Neuronal stem cell (in vitro differentiated cells): ENCODE data around the gene CAMTA1.

ENCODE experiments used
- DNase-seq: peaks from one replicate; pipeline ENCODE4 v3.0.0-alpha.2; 2013; ENCODE audit warnings: low spot score
- H2AFZ ChIP-seq: one replicate; pipeline ENCODE4 v1.6.1; 2013; ENCODE audit warnings: mild to moderate bottlenecking, low read length, inconsistent platforms
- H2AK5ac ChIP-seq: 2 replicates; pipeline ENCODE4 v1.6.1; 2013; ENCODE audit warnings: low read depth, mild to moderate bottlenecking, inconsistent platforms, low read length, moderate library complexity, mixed read lengths
- H2BK120ac ChIP-seq: 2 replicates; pipeline ENCODE4 v1.6.1; 2013; ENCODE audit warnings: low read depth, mild to moderate bottlenecking, inconsistent platforms, low read length, moderate library complexity, mixed read lengths
- H2BK12ac ChIP-seq: one replicate; pipeline ENCODE4 v1.6.1; 2013; ENCODE audit warnings: low read length, inconsistent platforms
- H2BK15ac ChIP-seq: 2 replicates; pipeline ENCODE4 v1.6.1; 2013; ENCODE audit warnings: mild to moderate bottlenecking, low read length, inconsistent platforms, mixed read lengths
- H2BK5ac ChIP-seq: one replicate; pipeline ENCODE4 v1.6.1; 2013; ENCODE audit warnings: inconsistent platforms, mild to moderate bottlenecking, low read length, moderate library complexity
- H3K14ac ChIP-seq: one replicate; pipeline ENCODE4 v1.6.1; 2013; ENCODE audit warnings: low read length, inconsistent platforms
- H3K18ac ChIP-seq: 2 replicates; pipeline ENCODE4 v1.6.1; 2013; ENCODE audit warnings: low read length, inconsistent platforms
- H3K23ac ChIP-seq: 2 replicates; pipeline ENCODE4 v1.6.1; 2013; ENCODE audit warnings: low read depth, mild to moderate bottlenecking, mixed read lengths, low read length, inconsistent platforms; ENCODE audit not compliant: poor library complexity
- H3K27ac ChIP-seq: replicated peaks from 3 replicates; pipeline ENCODE4 v1.5.1; 2013; ENCODE audit warnings: low read length, inconsistent platforms
- H3K27me3 ChIP-seq, 3 experiments: 2 replicates each; pipeline ENCODE4 v1.6.1; 2013; ENCODE audit warnings: low read length in 3 of 3, mild to moderate bottlenecking in 2 of 3, inconsistent platforms in 1 of 3, low read depth in 1 of 3, mixed read lengths in 1 of 3, moderate library complexity in 1 of 3; ENCODE audit not compliant: control insufficient read depth in 3 of 3, insufficient read depth in 3 of 3
- H3K36me3 ChIP-seq, 2 donors: replicated peaks in 1 of 2; 2 replicates each; pipeline ENCODE4 v1.6.1; 2013; ENCODE audit warnings: low read length in 2 of 2; ENCODE audit not compliant: control insufficient read depth in 2 of 2, insufficient read depth in 2 of 2
- H3K4ac ChIP-seq: 2 replicates; pipeline ENCODE4 v1.6.1; 2013; ENCODE audit warnings: inconsistent platforms, mild to moderate bottlenecking, low read length, moderate library complexity
- H3K4me1 ChIP-seq, 2 donors: 1 replicate in 1 of 2; 2 replicates in 1 of 2; pipeline ENCODE4 v1.6.1; 2013; ENCODE audit warnings: low read length in 2 of 2, low read depth in 1 of 2; ENCODE audit not compliant: control insufficient read depth in 2 of 2, insufficient read depth in 1 of 2
- H3K4me2 ChIP-seq: one replicate; pipeline ENCODE4 v1.6.1; 2013; ENCODE audit warnings: mild to moderate bottlenecking, low read length, inconsistent platforms; ENCODE audit not compliant: insufficient read depth, poor library complexity, severe bottlenecking
- H3K4me3 ChIP-seq, 2 donors: 2 replicates each; pipeline ENCODE4 v1.5.1; 2013; ENCODE audit warnings: low read length in 2 of 2, mild to moderate bottlenecking in 2 of 2, inconsistent platforms in 1 of 2, moderate library complexity in 1 of 2
- H3K79me1 ChIP-seq: one replicate; pipeline ENCODE4 v1.6.1; 2013; ENCODE audit warnings: low read depth, mild to moderate bottlenecking, inconsistent platforms, low read length, moderate library complexity
- H3K9ac ChIP-seq: one replicate; pipeline ENCODE4 v1.6.1; 2013; ENCODE audit warnings: mild to moderate bottlenecking, low read depth, low read length, inconsistent platforms; ENCODE audit not compliant: poor library complexity
- H3K9me3 ChIP-seq, 2 donors: replicated peaks in 1 of 2; 2 replicates each; pipeline versions ENCODE3 to v1.6.1; 2013; ENCODE audit warnings: low read length in 2 of 2, mild to moderate bottlenecking in 2 of 2, inconsistent platforms in 1 of 2, low read depth in 1 of 2, mixed read lengths in 1 of 2, moderate library complexity in 1 of 2; ENCODE audit not compliant: control insufficient read depth in 2 of 2, insufficient read depth in 1 of 2
- H4K8ac ChIP-seq: one replicate; pipeline ENCODE4 v1.6.1; 2013; ENCODE audit warnings: low read depth, mild to moderate bottlenecking, inconsistent platforms, low read length, moderate library complexity
- H4K91ac ChIP-seq: one replicate; pipeline ENCODE4 v1.6.1; 2013; ENCODE audit warnings: low read length, low read depth, mild to moderate bottlenecking, inconsistent platforms; ENCODE audit not compliant: poor library complexity
- WGBS, 2 donors: extraction: QIAGEN DNeasy Blood & Tissue Kit; methylation state at CpG; one replicate each; pipeline ENCODE4 v1.1.7; 2013; ENCODE audit warnings: missing lambda C conversion rate in 2 of 2, mixed read lengths in 1 of 2; ENCODE audit not compliant: insufficient read length in 2 of 2, insufficient replicate concordance in 1 of 2; ENCODE audit errors: extremely low coverage in 2 of 2; 5-methylcytosine and 5-hydroxymethylcytosine counted together

CAMTA1 gene

DNA sequence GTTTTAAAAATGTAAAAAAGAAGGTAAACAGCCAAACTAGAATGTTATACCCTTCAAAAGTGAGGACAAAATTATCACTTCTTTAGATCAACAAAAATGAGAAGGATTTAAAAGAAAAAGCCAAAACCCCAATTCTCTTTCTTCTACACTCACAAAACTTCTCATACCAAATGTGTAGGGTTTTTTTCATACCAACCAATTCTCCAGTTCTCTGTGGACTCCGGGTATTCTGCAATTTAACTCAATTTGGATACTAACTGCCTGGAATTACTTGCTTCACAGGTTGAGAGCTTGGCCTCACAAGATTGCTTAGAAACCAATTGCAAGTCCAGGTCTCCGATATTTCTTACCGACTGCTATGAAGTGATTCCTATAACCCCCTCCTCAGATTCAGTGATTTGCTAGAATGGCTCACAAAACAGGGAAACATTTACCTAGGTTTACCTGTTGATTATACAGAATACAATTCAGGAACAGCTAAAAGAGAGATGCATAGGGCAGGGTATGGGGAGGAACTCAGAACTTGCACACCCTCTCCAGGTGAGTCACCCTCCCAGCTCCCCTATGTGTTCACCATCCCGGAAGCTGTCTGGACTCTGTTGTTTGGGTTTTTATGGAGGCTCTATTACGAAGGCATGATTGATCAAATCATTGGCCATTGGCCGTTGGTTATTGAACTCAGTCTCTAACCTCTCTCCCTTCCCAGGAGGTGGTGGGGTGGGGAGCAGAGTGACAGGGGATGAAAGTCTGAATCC lies 67.1 kb downstream of the CAMTA1 start:
- Histone ChIP-seq H2BK12ac (no peak overlapping the region), H3K4me3 (no peak overlapping the region), H2BK120ac (no peak overlapping the region), H2BK5ac (no peak overlapping the region), H3K27me3 (no peaks in the 10 kb centered on the region), H3K4ac (no peak overlapping the region), H4K8ac (no peak overlapping the region), H3K4me2 (no peak overlapping the region), H3K36me3 (peaks cover 3 to 21% of the 10 kb centered on the region in 2 donors), H3K9me3 (peaks cover 0 to 5% of the 10 kb centered on the region in 2 donors), H3K14ac (no peak overlapping the region), H3K18ac (no peak overlapping the region), H3K27ac (no peak overlapping the region), H2BK15ac (no peak overlapping the region), H3K79me1 (peaks cover 3% of the 10 kb centered on the region), H2AFZ (no peak overlapping the region), H3K9ac (no peak overlapping the region), H3K4me1 (no peaks in the 10 kb centered on the region), H4K91ac (no peak overlapping the region), H3K23ac (no peak overlapping the region), H2AK5ac (no peak overlapping the region)
- no CpG with 5 or more reads among the region's 6 CpGs for WGBS, 2 donors
- no peak for DNase-seq

DNA sequence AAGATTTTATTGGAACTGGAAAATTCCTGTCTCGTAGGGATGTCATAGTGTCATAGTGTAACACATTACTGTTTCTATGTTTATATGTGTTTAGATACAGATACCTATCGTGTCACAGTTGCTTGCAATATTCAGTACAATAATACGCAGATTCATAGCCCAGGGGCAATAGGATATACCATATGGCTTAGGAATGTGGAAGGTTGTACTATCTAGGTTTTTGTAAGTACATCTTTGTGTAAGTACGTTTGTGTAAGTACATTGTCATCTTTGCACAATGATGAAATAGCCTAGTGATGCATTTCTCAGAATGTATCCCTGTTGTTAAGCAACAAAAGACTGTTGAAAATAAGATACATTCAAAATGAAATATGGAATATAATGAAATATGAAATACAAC lies 68.9 kb downstream of the CAMTA1 start:
- Histone ChIP-seq H2AFZ (no peak overlapping the region), H4K91ac (no peak overlapping the region), H3K27ac (no peak overlapping the region), H3K9me3 (peaks cover 0 to 5% of the 10 kb centered on the region in 2 donors), H3K79me1 (peaks cover 3% of the 10 kb centered on the region), H2BK15ac (no peak overlapping the region), H3K18ac (no peak overlapping the region), H3K14ac (no peak overlapping the region), H2AK5ac (no peak overlapping the region), H2BK12ac (no peak overlapping the region), H3K23ac (no peak overlapping the region), H3K9ac (no peak overlapping the region), H3K36me3 (peaks cover 3 to 21% of the 10 kb centered on the region in 2 donors), H3K4me1 (peaks cover 0 to 1% of the 10 kb centered on the region in 2 donors), H2BK5ac (no peak overlapping the region), H3K4ac (no peak overlapping the region), H2BK120ac (no peak overlapping the region), H3K4me2 (no peak overlapping the region), H4K8ac (no peak overlapping the region), H3K4me3 (no peak overlapping the region), H3K27me3 (no peaks in the 10 kb centered on the region)
- no CpG with 5 or more reads among the region's 4 CpGs for WGBS, 2 donors
- no peak for DNase-seq

DNA sequence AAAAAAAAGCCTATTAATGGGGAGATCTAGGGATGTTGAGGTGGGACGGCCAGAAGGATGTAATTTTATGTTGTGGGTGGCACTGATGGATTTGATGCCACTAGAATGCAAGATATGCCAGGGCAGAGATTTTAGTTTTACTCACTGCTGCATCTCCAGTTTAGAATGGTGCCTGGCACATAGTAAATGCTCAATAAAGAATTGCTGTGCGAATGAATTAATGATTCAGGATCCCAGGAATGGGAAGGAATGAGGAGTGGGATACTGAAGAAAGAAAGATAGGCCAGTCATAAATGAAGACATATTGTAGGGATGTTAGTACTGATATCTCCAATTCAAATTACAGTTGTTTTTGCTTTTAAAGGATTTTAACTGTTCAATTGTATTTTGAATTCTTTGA lies 72.6 kb downstream of the CAMTA1 start:
- no peak overlapping the region for H3K27ac ChIP-seq
- H4K8ac ChIP-seq = no peak overlapping the region
- H3K36me3 ChIP-seq = peaks cover 3 to 14% of the 10 kb centered on the region in 2 donors
- no peaks in the 10 kb centered on the region for H3K27me3 ChIP-seq
- H3K4me2 ChIP-seq = no peak overlapping the region
- H3K4me3 ChIP-seq = no peak overlapping the region
- H3K9me3 ChIP-seq = peaks cover 0 to 3% of the 10 kb centered on the region in 2 donors
- no peak overlapping the region for H2AFZ ChIP-seq
- H2BK5ac ChIP-seq = no peak overlapping the region
- H3K18ac ChIP-seq = no peak overlapping the region
- no peak overlapping the region for H3K14ac ChIP-seq
- no peak overlapping the region for H2BK120ac ChIP-seq
- no CpG with 5 or more reads among the region's 2 CpGs for WGBS, 2 donors
- H2BK15ac ChIP-seq = no peak overlapping the region
- no peak overlapping the region for H3K4ac ChIP-seq
- no peak overlapping the region for H4K91ac ChIP-seq
- H2AK5ac ChIP-seq = no peak overlapping the region
- no peak overlapping the region for H3K9ac ChIP-seq
- H3K4me1 ChIP-seq = peaks cover 0 to 3% of the 10 kb centered on the region in 2 donors
- no peak overlapping the region for H2BK12ac ChIP-seq
- no peak overlapping the region for H3K23ac ChIP-seq
- H3K79me1 ChIP-seq = peaks cover 8% of the 10 kb centered on the region
- DNase-seq = no peak

DNA sequence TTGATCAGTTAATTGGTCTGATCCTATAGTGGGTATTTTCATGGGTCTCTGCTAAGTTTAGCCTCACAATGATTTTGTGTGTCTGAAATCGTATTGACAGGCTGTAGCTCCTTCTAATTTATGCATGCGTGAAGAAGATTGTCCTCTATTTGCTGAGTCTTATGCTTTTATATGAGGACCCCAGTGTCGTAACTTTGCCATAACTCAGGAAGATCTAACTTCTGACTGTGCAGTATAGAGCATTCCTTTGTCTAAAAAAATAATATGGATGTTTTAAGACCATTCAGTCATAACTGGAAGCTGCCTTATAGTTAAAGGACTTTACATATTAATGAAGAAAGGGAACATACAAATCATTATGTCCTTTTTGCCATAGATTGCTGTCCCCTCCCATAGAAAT lies 73.3 kb downstream of the CAMTA1 start:
- H3K4ac ChIP-seq = no peak overlapping the region
- no peak overlapping the region for H4K91ac ChIP-seq
- no peak overlapping the region for H2BK15ac ChIP-seq
- no peak overlapping the region for H3K27ac ChIP-seq
- no peak overlapping the region for H3K4me2 ChIP-seq
- no peak overlapping the region for H3K18ac ChIP-seq
- H2BK120ac ChIP-seq = no peak overlapping the region
- peaks cover 0 to 3% of the 10 kb centered on the region in 2 donors for H3K4me1 ChIP-seq
- DNase-seq = no peak
- H2BK5ac ChIP-seq = no peak overlapping the region
- no peak overlapping the region for H2BK12ac ChIP-seq
- H4K8ac ChIP-seq = no peak overlapping the region
- H3K14ac ChIP-seq = no peak overlapping the region
- H3K9me3 ChIP-seq = no peaks in the 10 kb centered on the region
- H2AK5ac ChIP-seq = no peak overlapping the region
- H2AFZ ChIP-seq = no peak overlapping the region
- H3K27me3 ChIP-seq = no peaks in the 10 kb centered on the region
- H3K36me3 ChIP-seq = peaks cover 3 to 8% of the 10 kb centered on the region in 2 donors
- no peak overlapping the region for H3K4me3 ChIP-seq
- peaks cover 8% of the 10 kb centered on the region for H3K79me1 ChIP-seq
- no peak overlapping the region for H3K23ac ChIP-seq
- no peak overlapping the region for H3K9ac ChIP-seq
- WGBS, 2 donors = no CpG with 5 or more reads among the region's 3 CpGs
